Measurements from ENCODE around the gene MACROD2.

MACROD2 gene

GRCh38 chr20:14418376-14418775 lies 423.1 kb downstream of the MACROD2 start:
- TF ChIP-seq, protein P1, sequence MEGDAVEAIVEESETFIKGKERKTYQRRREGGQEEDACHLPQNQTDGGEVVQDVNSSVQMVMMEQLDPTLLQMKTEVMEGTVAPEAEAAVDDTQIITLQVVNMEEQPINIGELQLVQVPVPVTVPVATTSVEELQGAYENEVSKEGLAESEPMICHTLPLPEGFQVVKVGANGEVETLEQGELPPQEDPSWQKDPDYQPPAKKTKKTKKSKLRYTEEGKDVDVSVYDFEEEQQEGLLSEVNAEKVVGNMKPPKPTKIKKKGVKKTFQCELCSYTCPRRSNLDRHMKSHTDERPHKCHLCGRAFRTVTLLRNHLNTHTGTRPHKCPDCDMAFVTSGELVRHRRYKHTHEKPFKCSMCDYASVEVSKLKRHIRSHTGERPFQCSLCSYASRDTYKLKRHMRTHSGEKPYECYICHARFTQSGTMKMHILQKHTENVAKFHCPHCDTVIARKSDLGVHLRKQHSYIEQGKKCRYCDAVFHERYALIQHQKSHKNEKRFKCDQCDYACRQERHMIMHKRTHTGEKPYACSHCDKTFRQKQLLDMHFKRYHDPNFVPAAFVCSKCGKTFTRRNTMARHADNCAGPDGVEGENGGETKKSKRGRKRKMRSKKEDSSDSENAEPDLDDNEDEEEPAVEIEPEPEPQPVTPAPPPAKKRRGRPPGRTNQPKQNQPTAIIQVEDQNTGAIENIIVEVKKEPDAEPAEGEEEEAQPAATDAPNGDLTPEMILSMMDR (conservative IDR thresholded peaks at IDR 0.05; ENCODE audit: low read depth, low read length) = no peak
- no peak overlapping the region for H3K4me3 ChIP-seq (ENCODE audit: low read depth, low read length)
- no peak for DNase-seq (ENCODE audit: low read depth)

GRCh38 chr20:14422892-14423291 lies 427.6 kb downstream of the MACROD2 start:
- TF ChIP-seq, protein P1 (conservative IDR thresholded peaks at IDR 0.05; ENCODE audit: low read depth, low read length) = no peak
- no peak for DNase-seq (ENCODE audit: low read depth)
- H3K4me3 ChIP-seq (ENCODE audit: low read depth, low read length) = no peak overlapping the region

- TF ChIP-seq, protein P1 (conservative IDR thresholded peaks at IDR 0.05; ENCODE audit: low read depth, low read length) = no peak
- no peak for DNase-seq (ENCODE audit: low read depth)
- H3K4me3 ChIP-seq (ENCODE audit: low read depth, low read length) = no peak overlapping the region
These were observed 436.3 kb downstream of the MACROD2 start for GRCh38 chr20:14431568-14431967.

GRCh38 chr20:14432085-14432484 lies 436.8 kb downstream of the MACROD2 start:
- TF ChIP-seq, protein P1 (conservative IDR thresholded peaks at IDR 0.05; ENCODE audit: low read depth, low read length) = no peak
- no peak for DNase-seq (ENCODE audit: low read depth)
- no peak overlapping the region for H3K4me3 ChIP-seq (ENCODE audit: low read depth, low read length)

DNA sequence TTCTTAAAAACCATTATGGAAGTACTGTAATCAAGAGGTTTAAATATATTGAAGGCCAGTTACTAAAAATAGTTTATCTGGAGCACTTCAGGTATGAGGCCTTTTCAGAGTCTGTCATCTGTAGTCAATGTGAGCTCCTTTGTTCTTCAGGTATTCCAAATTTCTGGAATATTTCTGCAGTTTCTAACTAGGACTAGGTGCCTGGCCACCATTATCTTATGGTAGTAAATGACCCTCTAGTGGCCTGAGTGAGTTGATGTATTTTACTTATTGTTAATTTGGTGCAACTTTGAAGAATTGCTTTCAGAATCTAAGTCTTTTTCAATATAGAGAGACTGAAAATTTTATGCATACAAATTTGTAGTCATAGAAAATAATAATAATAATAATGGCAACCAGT lies 437.3 kb downstream of the MACROD2 start:
- TF ChIP-seq, protein P1 (conservative IDR thresholded peaks at IDR 0.05; ENCODE audit: low read depth, low read length) = no peak
- no peak for DNase-seq (ENCODE audit: low read depth)
- H3K4me3 ChIP-seq (ENCODE audit: low read depth, low read length) = no peak overlapping the region

DNA sequence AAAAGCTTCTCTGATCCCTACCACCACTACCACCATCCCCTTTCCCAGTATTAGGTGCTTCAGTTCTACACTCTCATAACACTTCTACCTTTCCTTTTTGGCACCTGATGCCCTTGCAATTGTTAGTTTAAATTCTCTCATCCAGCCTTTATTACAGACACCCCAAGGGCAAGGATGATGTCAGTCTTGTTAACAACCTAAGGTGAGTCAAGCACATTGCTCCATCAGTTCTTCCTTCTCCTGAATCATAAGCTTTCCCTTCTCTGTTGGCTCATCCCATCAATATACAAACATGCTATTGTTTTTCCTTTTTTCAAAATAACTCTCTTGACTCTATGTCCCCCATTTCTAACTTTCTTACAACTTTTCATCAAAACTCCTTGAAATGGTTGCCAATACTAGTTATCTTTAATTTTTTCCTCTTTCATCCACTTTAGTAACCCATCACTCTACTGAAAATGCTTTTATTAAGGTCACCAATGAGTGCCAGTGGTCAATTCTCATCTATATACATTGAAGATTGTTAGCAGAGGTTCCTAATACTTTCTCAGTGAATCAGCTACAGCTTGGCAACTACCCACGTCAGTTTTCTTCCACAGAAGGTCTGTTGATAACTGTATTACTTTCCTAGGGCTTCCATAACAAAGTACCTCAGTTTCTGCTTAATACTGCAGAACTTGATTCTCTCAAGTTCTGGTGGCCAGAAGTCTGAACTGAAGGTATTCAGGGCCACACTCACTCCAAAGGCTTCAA lies 439.2 kb downstream of the MACROD2 start:
- DNase-seq (ENCODE audit: low read depth) = peak; percentile 26
- no peak overlapping the region for H3K4me3 ChIP-seq (ENCODE audit: low read depth, low read length)
- TF ChIP-seq, protein P1 (conservative IDR thresholded peaks at IDR 0.05; ENCODE audit: low read depth, low read length) = no peak

- TF ChIP-seq, protein P1 (conservative IDR thresholded peaks at IDR 0.05; ENCODE audit: low read depth, low read length) = no peak
- H3K4me3 ChIP-seq (ENCODE audit: low read depth, low read length) = no peak overlapping the region
- DNase-seq (ENCODE audit: low read depth) = peak; percentile 60
These were observed 445.9 kb downstream of the MACROD2 start for GRCh38 chr20:14441201-14441600.
